ENCODE results near the gene NTNG2. TPM values are rescaled to one million over a fixed set of nuclear protein-coding genes. Genes with fewer than 3 reads are reported as not detected.

The NTNG2 gene
- total and polyA plus RNA-seq, 12 donors, result 0.37 to 21.6 (median 4.7) TPM

DNA sequence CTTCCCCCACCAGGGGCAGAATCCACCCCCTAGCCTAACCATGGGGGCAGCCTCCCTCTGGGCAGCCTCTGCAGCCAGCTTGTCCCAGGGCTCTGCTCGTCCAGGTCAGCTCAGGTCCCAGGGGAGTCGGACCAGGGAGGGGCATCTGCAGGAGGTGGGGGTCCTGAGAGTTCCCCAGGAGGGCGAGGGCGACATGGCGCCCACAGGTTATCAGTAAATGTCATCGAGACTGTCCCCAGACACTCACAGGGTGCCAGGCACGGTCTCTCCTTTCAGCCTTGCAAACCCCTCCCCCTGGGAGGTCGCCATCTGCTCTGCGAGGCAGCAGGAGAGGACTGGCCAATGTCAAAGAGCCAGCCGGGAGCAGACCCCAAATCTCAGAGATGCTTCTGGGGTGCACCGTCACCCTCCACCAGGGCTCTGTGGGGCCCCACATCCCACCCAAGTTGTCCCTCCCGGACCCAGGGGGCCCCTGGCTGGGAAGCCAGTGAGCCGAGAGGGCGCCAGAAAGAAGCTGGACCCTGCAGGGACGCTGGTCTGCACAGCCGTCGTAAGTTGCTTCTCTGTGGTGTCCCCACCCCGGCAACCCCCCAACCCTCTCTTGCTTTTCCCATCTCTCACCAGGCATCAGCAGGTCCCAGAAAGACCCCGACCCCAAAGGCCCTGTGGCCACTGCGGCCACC, 69.3 kb downstream of the NTNG2 start:
- Histone ChIP-seq H3K27ac (no peak overlapping the region), H3K4me1 (replicated peaks in 1 of 2) (no peaks in the 10 kb centered on the region), H3K9me3 (replicated peaks in 1 of 3) (no peaks in the 10 kb centered on the region), H3K27me3 (peaks cover 6% of the 10 kb centered on the region), H3K4me3 (no peak overlapping the region), H3K36me3 (replicated peaks in 1 of 2) (no peaks in the 10 kb centered on the region)
- DNase-seq, result no peak
- intact Hi-C loops (cut with DNase I), result no loop called here
- no peak for TF ChIP-seq CTCF (IDR thresholded peaks at IDR 0.05)
- no peak for TF ChIP-seq POLR2A (IDR thresholded peaks at IDR 0.05)
- 69 to 74% (median 73%) methylated on average over 9 to 20 of the region's 20 CpGs for WGBS, 4 donors

- H3K36me3 ChIP-seq (replicated peaks in 1 of 2), result no peaks in the 10 kb centered on the region
- H3K27ac ChIP-seq, result no peak overlapping the region
- no peak overlapping the region for H3K4me3 ChIP-seq
- H3K9me3 ChIP-seq (replicated peaks in 1 of 3), result no peaks in the 10 kb centered on the region
- WGBS, 4 donors, result 80 to 100% (median 86%) methylated on average over 1 to 3 of the region's 3 CpGs
- intact Hi-C loops (cut with DNase I), result no loop called here
- no peaks in the 10 kb centered on the region for H3K4me1 ChIP-seq (replicated peaks in 1 of 2)
- DNase-seq, result no peak
- H3K27me3 ChIP-seq, result peaks cover 6% of the 10 kb centered on the region
- TF ChIP-seq POLR2A (IDR thresholded peaks at IDR 0.05) (no peak), CTCF (IDR thresholded peaks at IDR 0.05) (no peak)
Observed at GRCh38 chr9:132232522-132232921, 70.7 kb downstream of the NTNG2 start.

DNA sequence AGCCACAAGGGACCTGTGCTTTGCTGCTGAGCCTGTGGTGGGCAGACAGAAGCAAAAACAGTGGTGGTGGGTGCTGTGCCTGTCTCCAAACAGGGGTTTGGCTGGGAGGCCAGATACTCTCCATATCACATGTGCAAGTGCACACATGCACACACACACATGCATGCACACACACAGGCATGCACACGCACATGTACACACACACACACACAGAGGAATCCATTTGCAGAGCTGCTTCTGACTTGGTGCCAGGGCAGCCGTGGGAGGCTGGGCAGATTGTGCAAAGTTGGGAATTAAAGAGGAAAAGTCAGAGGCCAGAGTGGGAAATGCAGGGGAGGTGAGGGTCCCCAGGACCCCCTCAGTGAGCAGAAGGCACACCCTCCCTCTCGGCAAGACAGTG, 71.3 kb downstream of the NTNG2 start:
- no peaks in the 10 kb centered on the region for H3K4me1 ChIP-seq (replicated peaks in 1 of 2)
- H3K4me3 ChIP-seq, result no peak overlapping the region
- TF ChIP-seq POLR2A (IDR thresholded peaks at IDR 0.05), result no peak
- TF ChIP-seq CTCF (IDR thresholded peaks at IDR 0.05), result no peak
- intact Hi-C loops (cut with DNase I), result no loop called here
- H3K36me3 ChIP-seq (replicated peaks in 1 of 2), result no peaks in the 10 kb centered on the region
- peaks cover 6% of the 10 kb centered on the region for H3K27me3 ChIP-seq
- WGBS, 4 donors, result 68 to 77% (median 71%) methylated on average over 3 of the region's 3 CpGs
- no peak overlapping the region for H3K27ac ChIP-seq
- no peaks in the 10 kb centered on the region for H3K9me3 ChIP-seq (replicated peaks in 1 of 3)
- no peak for DNase-seq

- DNase-seq, result no peak
- Histone ChIP-seq H3K36me3 (replicated peaks in 1 of 2) (no peaks in the 10 kb centered on the region), H3K4me1 (replicated peaks in 1 of 2) (no peaks in the 10 kb centered on the region), H3K9me3 (replicated peaks in 1 of 3) (no peaks in the 10 kb centered on the region), H3K27me3 (peaks cover 6% of the 10 kb centered on the region), H3K27ac (no peak overlapping the region), H3K4me3 (no peak overlapping the region)
- TF ChIP-seq POLR2A (IDR thresholded peaks at IDR 0.05) (no peak), CTCF (IDR thresholded peaks at IDR 0.05) (no peak)
- intact Hi-C loops (cut with DNase I), result no loop called here
- WGBS, 4 donors, result 81 to 86% (median 85%) methylated on average over 5 to 12 of the region's 12 CpGs
Observed at GRCh38 chr9:132234535-132234934, 72.7 kb downstream of the NTNG2 start.

Measured in adrenal gland (tissue), 12 donors.